HG02943 (cell line): ENCODE data around the gene CIB4.

Experiments used
- ATAC-seq: cut with Tn5 transposase; IDR thresholded peaks from one replicate; pipeline ENCODE4 v1.9.1; 2021; ENCODE audit warnings: mild to moderate bottlenecking, low read depth, moderate library complexity; ENCODE audit not compliant: unreplicated experiment

Gene CIB4

DNA sequence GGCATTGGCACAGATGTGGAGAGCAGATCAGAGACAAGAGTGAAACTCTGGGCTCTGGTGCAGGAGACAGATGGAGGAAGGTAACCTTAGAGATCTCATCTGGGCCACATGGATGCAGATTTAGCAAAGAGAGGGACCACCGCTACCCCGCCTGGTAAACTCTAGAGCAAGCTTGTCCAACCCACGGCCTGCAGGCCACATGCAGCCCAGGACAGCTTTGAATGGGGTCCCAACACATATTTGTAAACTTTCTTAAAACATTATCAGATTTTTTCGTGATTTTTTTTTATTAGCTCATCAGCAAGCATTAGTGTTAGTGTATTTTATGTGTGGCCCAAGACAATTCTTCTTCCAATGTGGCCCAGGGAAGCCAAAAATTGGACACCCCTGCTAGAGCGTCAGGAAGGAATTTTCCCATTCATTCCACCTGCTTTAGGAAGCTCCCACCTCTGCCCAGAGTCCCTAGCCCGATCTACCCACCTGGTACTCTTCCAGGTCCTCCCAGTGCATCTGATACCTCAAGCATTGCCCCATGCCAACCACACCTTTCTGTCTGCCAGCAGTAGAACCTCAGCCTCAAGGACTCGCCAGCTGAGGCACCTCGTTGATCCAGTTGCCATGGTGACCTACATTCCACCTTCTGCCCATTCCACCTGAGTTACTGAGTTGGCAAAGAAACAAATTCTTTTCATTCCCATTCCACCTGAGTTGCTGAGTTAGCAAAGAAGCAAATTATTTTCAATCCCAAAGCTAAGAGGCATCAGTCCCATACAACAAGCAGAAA, at the start of gene CIB4:
Gene CIB4, minus strand, starts transcription at position 586 of the 784 bp plus-strand sequence. Its CDS starts 52 bp downstream, at position 534.
- no peak for ATAC-seq

DNA sequence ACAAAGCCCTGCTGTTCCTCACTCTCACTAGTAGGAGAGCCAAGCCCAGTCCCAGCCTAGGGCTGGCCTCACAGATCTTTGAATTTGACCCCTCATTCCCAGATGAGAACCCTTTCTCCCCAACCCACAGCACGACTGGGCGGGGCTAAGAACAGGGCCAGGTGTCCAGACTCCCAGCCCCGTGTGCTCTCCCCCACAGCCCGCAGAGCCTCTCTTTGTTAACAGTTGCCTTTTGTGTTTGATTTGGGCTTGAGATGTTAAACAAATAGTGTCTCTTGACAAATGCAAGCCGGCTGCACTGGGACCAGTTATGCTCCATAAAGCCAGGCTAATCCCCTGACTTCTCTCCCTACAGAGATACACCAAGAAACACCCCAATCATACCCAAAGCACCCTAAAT, 46.6 kb upstream of the CIB4 start:
- ATAC-seq, result no peak

GRCh38 chr2:26687328-26687727, 46.2 kb upstream of the CIB4 start:
- ATAC-seq, result no peak

DNA sequence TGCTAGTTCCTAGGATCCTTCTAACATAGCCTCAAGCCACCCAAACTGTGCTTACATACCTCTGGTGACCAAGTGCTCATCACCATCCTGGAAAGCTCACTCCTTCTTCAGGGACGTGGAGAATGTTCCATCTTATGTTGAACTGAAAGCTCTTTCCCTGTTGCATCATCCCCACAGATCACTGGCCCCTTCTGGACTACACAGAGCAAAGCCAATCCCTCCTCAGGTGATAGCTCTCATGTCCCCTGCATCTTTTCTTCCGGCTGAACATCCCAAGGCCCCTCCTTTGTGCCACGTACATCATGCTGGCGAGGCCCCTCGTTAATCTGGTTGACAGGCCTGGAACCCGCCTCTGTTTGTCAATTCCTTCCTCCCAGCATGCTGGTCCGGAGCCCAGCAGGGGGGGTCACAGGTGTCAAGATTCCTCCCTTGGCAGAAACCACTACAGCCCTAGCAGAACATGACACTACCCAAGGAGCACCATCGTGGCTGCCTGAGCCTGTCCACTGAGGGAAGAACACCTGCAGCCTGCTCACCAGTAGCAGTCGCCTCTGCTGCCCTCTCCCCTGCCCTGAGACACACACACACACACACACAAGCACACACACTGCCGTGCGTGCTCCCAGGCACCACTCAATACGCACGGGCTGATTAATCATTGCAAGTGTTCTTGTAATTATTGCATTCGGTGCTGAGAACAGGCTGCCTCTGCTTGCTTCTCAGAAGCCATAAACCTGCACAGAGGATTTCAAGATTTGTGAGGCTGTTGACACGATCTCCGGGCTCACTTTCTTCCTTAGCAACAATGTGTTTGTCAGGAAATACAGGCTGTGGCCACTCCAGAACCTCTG, 45.0 kb upstream of the CIB4 start:
- no peak for ATAC-seq

DNA sequence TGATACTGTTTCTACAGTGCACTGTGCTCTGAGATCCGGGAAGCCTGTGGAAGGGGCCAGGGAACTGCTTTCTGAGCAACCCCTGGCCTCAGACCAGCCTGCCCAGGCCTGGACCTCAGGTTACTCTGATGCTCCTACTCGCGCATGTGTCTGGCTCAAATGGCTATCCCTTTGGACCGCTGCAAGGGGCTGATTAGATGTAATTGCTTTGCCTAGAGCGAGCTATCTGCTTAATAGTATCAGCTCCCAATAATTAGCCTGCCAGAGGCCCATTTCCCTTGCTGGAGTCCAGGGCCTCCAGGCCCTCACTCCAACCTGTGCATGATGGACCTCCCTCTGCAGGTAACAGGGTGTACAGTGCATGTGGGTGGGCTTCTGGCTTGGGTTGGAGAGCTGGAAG, 44.2 kb upstream of the CIB4 start:
- no peak for ATAC-seq

- no peak for ATAC-seq
Measured at GRCh38 chr2:26683583-26683982, 42.4 kb upstream of the CIB4 start.

GRCh38 chr2:26682155-26682554, 41.0 kb upstream of the CIB4 start:
- ATAC-seq, result no peak

DNA sequence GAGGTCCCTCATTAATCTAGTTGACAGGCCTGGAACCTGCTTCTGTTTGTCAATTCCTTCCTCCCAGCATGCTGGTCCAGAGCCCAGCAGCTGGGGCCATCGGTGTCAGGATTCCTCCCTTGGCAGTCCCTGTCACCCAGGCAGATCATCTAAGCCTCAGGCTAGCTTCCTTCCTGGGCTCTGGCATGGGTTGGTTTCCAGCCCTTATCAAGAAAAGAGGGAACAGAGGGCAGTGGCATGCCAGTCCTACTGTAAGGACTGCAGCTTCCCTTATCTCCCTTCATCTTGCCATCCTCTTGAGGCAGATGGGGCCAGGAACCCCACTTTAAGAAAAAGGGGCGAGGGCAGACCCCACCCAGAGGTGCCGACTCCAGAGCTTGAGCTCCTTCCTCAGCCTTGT, 40.5 kb upstream of the CIB4 start:
- ATAC-seq, result no peak

DNA sequence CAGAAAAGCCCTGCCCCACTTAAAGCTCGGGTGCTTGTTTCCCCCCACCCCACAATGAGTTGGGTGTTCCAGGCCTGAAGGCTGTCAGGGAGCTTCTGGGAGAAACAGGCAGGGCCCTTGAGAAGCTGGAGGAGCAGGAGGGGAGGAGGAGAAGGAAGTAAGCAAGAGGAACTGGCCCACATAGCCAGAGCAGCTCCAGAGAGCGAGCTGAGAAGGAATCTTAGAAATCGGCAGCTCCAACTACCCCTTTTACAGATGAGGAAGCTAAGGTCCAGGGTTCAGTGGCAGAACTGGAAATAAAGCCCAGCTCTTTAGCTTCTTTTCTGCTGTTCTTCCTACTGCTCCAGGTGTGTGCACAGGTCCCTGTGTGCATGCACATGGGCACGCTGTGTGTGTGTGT, 38.7 kb upstream of the CIB4 start:
- ATAC-seq, result no peak

DNA sequence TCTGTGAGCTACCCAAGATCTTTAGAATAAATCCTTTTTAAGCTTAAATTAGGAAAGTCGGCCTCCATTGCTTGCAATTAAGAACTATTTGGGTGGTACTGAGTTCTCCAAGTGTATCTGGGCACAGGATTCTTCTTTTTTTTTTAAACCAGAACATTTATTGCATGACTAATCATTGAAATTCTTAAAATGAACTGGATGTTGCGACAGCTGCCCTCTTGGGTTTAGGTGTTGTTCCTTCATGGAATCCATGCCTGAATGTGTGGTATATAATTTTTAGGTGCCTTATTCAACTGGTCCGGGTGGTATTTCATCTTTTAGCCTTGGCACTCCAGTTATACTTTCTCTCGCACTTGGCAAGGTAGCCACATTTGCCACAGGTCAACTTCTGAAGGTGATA, 36.9 kb upstream of the CIB4 start:
- ATAC-seq, result no peak

GRCh38 chr2:26675651-26676255, 34.6 kb upstream of the CIB4 start:
- no peak for ATAC-seq

GRCh38 chr2:26674771-26675170, 33.6 kb upstream of the CIB4 start:
- no peak for ATAC-seq

DNA sequence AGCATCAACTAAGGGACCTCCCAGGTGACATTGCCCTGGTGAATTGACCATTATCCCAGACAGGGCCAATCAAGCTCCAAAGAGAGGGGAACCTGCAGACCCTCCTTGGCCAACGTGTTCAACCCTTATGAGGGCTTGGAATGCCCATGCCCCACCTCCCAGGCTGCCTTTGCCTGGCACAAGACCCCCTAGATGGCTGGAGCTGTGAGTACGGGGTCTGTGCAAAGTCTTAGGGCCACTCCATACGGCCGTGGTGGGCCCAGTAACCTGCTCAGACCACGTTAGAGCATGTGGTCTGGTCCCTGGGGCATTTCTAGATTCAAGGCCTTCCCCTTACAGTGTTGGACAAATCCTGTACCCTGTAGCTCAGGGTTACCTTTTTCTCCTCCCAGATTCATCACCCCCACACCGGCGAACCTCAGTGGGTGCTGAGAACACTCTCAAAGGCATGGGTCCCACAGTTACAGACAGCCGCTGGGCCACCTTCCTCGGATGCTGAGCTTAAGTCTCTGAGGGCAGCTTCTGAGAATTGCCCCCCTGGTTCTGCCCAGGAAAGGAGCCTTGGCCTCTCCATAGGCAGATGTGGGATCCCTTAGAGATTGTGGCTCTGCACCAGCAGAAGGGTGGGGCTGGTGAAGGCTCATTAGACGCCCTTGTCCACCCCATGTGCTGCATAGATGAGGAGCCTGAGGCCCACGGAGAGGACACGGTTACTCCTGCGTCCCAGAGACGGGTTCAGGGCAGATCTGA, 33.0 kb upstream of the CIB4 start:
- no peak for ATAC-seq

DNA sequence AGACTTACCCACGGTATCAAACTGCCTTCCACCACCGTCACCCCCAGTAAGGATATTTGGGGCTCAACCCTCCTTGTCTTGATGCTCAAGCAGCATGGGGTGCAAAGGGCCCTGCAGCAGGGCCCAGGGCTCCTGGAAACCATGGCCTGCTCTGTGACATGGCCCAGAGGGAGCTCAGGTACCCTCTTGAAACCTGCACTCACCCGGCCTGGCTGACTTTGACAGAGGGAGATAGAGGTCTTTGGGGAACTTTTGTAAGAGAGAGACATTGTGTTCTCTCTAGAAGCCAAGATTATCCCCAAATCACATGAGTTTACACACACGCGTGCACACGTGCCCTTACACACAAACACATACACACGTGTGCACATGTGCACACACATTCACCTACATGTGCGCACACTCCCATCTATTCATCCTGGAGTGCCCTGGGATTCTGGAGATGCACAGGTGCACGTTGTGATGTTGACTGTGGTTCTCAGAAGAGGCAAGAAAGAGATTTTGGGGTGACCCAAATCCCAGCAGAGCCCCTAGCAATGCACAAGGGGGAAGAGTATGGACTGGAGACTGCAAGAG, 31.7 kb upstream of the CIB4 start:
- ATAC-seq, result no peak

GRCh38 chr2:26672112-26672817, 31.1 kb upstream of the CIB4 start:
- ATAC-seq, result no peak

- ATAC-seq, result no peak
Measured at GRCh38 chr2:26671691-26672090, 30.5 kb upstream of the CIB4 start.

- ATAC-seq, result no peak
Measured at GRCh38 chr2:26670931-26671460, 29.8 kb upstream of the CIB4 start.

DNA sequence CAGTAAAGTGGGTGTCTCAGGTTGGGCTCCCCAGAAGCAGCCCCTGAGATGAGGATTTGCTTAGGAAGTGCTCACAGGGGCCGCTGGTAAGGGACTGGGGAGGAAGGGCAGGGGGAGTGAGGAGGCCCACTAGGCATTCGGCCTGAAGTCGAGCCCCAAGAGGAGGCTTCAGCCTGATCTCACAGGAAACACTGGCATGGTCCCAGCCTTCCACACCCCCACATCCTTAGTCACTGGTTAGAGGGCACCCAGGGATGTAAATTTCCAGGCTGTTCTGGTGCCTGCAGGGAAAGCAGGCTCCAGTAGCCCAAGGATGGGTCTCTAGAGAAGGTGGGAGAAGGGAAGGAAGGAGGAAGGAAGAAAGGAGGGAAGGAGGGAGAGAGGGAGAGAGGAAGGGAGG, 29.0 kb upstream of the CIB4 start:
- ATAC-seq, result no peak
